Placental pericyte (primary cell): ENCODE measurements around the gene RPS25. TPM values are rescaled to one million over a fixed set of nuclear protein-coding genes. Genes with fewer than 3 reads are reported as not detected.

ENCODE experiments used
- small RNA-seq: library from RNA; depleted of rRNA; stranded (forward); fragments of <200 nt; gene quantifications from one replicate; pipeline ENCODE3, GENCODE V24; 2012; ENCODE audit warnings: low replicate concordance
- total RNA-seq: library from RNA; depleted of rRNA; stranded (reverse); fragments of >200 nt; gene quantifications from 2 replicates; pipeline ENCODE4 v1.2.3, GENCODE V29; 2012

RPS25 gene
- total RNA-seq, result 388 and 1,071 TPM in 2 replicates

DNA sequence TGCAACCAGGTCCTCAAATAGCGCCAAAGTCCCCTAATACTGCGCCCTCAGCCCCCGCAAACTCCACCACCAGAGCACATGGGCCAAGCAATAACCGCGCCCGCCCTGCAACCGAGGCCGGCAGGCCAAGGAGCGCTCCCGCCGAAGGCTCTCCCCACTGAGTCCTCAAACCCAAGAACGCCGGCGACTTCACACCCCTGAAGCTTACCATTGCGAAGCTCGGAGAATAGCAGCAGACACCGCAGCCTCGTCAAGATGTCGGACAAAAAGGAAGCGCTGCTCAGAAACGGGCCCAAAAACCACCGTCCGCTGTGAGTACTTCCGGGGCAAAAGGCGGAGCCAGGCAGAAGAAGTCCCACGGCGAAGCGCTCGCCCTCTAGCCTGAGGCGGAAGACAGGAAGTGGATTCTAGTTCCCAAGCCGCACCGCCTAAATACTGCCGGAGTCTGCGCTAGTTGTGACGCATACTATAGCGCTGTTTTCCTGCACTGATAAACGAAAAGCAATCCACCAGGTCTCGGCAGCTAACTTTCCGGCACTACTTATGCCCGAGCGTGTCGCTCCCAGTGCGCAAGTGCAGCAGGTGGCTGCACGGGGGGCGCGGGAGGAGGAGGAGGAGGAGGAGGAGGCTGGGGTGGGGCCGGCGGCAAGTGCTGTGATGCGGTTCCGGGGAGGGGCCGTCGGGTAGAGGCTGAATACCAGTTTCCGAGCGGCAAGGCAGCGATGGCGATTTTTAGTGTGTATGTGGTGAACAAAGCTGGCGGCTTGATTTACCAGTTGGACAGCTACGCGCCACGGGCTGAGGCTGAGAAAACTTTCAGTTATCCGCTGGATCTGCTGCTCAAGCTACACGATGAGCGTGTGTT is at the start of gene RPS25, which contains the start of gene TRAPPC4:
Gene RPS25, minus strand, starts transcription at position 270 of the 865 bp plus-strand sequence. Its CDS starts 59 bp downstream, at position 211.
Gene TRAPPC4, plus strand, starts transcription at position 693 of the 865 bp plus-strand sequence. Its CDS starts 30 bp downstream, at position 723.

DNA sequence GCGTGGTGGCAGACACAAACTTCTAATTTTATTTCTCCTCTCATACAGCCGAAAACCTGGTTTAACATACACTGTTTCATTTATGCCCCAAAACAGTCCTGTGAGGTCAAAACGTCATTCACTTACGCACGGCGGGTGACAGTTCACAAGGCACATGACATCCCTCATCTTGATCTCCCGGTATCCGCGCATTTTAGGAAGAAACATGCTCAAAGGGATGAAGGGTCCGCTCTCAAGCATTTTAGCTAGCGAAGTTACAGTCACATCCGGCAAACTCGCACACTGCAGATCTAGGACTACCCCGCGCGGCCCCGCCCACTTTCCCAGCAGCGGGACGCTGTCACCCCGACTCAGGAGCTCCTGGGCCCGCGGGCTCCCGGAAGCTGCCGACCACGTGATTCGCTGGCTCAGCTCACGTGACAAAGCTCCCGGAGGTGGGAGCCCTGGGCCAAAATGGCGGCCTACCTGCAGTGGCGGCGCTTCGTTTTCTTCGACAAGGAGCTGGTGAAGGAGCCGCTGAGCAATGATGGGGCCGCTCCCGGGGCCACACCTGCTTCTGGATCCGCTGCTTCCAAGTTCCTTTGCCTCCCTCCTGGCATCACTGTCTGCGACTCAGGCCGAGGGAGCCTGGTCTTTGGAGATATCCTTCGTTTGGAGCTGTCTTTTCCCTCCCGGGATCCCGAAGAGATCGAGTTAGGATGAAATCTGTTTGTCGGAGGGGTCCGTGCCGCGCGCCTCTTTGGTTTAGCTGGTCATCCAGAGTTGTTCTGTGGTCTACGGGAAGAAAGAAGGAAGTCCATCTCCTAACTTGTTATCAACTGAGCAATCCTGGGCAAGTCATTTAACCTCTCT is 49.5 kb upstream of the RPS25 start, which contains the start of gene VPS11:
Gene VPS11, plus strand, starts transcription at position 448 of the 852 bp plus-strand sequence. Its CDS starts 6 bp downstream, at position 454.

GRCh38 chr11:119057000-119057769 is 39.0 kb upstream of the RPS25 start, which contains the start of gene HYOU1:
HYOU1 (minus strand) TSS chr11:119057205; CDS start chr11:119056160, 1,045 bp downstream.

GRCh38 chr11:119030329-119031047 is 12.3 kb upstream of the RPS25 start, which contains the start of gene SLC37A4:
SLC37A4 (minus strand) TSS chr11:119030877.

GRCh38 chr11:118997627-118998387 is 20.3 kb downstream of the RPS25 start, which contains the start of gene CENATAC:
CENATAC (plus strand) TSS chr11:118998138; CDS start chr11:118998198, 60 bp downstream.

GRCh38 chr11:118971646-118972045 is 46.5 kb downstream of the RPS25 start, which contains the start of gene FOXR1:
FOXR1 (plus strand) TSS chr11:118971761; CDS start chr11:118971932, 171 bp downstream.

Small RNAs within 50 kb of the gene (small RNA-seq; reads per million reads assigned to genes)
- gene AP003392.2 (not detected), gene RF00017 (not detected), gene RF00019 (not detected)

Other genes with a start within 250 kb of the RPS25 start
- 73.3 and 145 TPM in 2 replicates for gene DDX6, start 227.2 kb downstream of the RPS25 start, total RNA-seq
- not detected in 2 replicates for gene CXCR5, start 134.5 kb downstream of the RPS25 start, total RNA-seq
- gene BCL9L, start 92.4 kb downstream of the RPS25 start, total RNA-seq, result 29.2 and 30.4 TPM in 2 replicates
- gene UPK2, start 62.0 kb downstream of the RPS25 start, total RNA-seq, result not detected in 2 replicates
- gene FOXR1, start 46.6 kb downstream of the RPS25 start, total RNA-seq, result not detected in 2 replicates
- 16.2 and 30.6 TPM in 2 replicates for gene CENATAC, start 20.2 kb downstream of the RPS25 start, total RNA-seq
- gene TRAPPC4, start 423 bp upstream of the RPS25 start, total RNA-seq, result 90.2 and 124 TPM in 2 replicates
- gene SLC37A4, start 12.5 kb upstream of the RPS25 start, total RNA-seq, result 11.8 and 14.7 TPM in 2 replicates
- 179 and 1,291 TPM in 2 replicates for gene HYOU1, start 38.9 kb upstream of the RPS25 start, total RNA-seq
- gene VPS11, start 49.5 kb upstream of the RPS25 start, total RNA-seq, result 32.1 and 45.1 TPM in 2 replicates
- gene HMBS, start 66.5 kb upstream of the RPS25 start, total RNA-seq, result 8.5 and 14.5 TPM in 2 replicates
- 34.6 and 37.8 TPM in 2 replicates for gene DPAGT1, start 83.5 kb upstream of the RPS25 start, total RNA-seq
- 10.3 and 11.8 TPM in 2 replicates for gene C2CD2L, start 89.0 kb upstream of the RPS25 start, total RNA-seq
- gene HINFP, start 103.2 kb upstream of the RPS25 start, total RNA-seq, result 22.8 and 23.2 TPM in 2 replicates
- gene ABCG4, start 130.7 kb upstream of the RPS25 start, total RNA-seq, result 0.66 TPM in 1 of 2 replicates, not detected in the other
- gene NLRX1, start 150.4 kb upstream of the RPS25 start, total RNA-seq, result 13.1 and 16.5 TPM in 2 replicates
- gene NHERF4, start 167.1 kb upstream of the RPS25 start, total RNA-seq, result not detected in 2 replicates
- gene CBL, start 188.0 kb upstream of the RPS25 start, total RNA-seq, result 12.7 and 30.2 TPM in 2 replicates